Activated CD8-positive, alpha-beta memory T cell treated with anti-CD3 and anti-CD28 coated beads for 1 hour (primary cell): Measurements from ENCODE around the gene FAM83G.
"Not testable (repeated sequence)": the region's sequence is repeated elsewhere in the genome, so short reads cannot be mapped to it uniquely, and the experiment has no call there.

Experiments
- DNase-seq, 2 donors: peaks; one replicate each; pipeline ENCODE4 v3.0.0-alpha.2; 2020; ENCODE audit warnings: low read depth in 1 of 2; ENCODE audit errors: extremely low read depth in 1 of 2

Gene FAM83G

GRCh38 chr17:18922596-18922995, 82.0 kb downstream of the FAM83G start:
- not testable (repeated sequence) for DNase-seq

GRCh38 chr17:18921912-18922451, 82.6 kb downstream of the FAM83G start:
- DNase-seq = no peak

GRCh38 chr17:18921485-18921884, 83.1 kb downstream of the FAM83G start:
- DNase-seq = no peak

GRCh38 chr17:18920911-18921441, 83.6 kb downstream of the FAM83G start:
- DNase-seq = no peak

- no peak for DNase-seq
Observed at GRCh38 chr17:18919963-18920362, 84.6 kb downstream of the FAM83G start.
